Mucosa of gallbladder (tissue), 1 donor: ENCODE data around the gene FRRS1. TPM values are rescaled to one million over a fixed set of nuclear protein-coding genes. Genes with fewer than 3 reads are reported as not detected.
"Not testable (repeated sequence)": the region's sequence is repeated elsewhere in the genome, so short reads cannot be mapped to it uniquely, and the experiment has no call there.

Experiments used
- DNase-seq: peaks from one replicate; pipeline ENCODE4 v3.0.0-alpha.2; 2020; ENCODE audit warnings: low spot score
- total RNA-seq: library from RNA; stranded (reverse); gene quantifications from one replicate; pipeline ENCODE4 v1.2.1, GENCODE V29; 2021
- donor health status: DM: no; HTN: no; CAD: no.

The FRRS1 gene
- total RNA-seq, 1 donor from 2014 or later: 22.5 TPM

DNA sequence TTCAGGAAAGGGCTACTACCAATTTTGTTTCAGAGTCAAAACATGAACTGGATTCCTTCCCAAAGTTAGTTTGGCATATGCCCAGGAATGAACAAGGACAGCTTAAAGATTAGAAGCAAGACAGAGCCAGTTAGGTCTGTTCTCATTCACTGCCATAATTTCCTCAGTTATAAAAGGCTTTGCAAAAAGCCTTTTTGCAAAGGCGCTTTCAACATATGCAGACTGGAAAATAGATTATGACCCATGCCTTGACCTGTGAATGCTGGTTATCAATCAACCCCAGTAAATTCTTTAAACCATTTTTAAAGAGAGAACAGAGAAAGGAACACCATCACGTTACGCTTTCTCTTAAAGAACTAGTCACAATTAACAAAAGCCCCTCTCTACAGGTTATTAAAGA lies 1.7 kb upstream of the FRRS1 start:
- no peak for DNase-seq

DNA sequence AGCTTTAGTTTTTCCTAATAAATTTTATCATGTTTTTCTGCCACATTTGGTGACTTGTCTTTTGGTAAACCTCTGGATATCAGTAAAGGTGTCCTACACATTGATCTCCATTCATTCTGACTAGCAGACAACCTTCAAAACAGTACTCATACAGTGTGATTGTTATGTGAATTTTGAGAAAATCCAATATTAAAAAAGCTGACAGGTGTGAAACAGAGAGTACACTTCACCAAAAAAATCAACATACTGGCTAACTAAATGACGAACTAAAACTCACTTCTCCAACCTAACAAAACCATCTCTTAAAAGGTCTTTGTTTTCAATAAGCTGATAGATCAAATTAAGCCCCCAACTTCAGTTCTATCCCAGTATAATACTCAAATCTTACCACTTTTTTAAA lies 1.5 kb downstream of the FRRS1 start:
- no peak for DNase-seq

DNA sequence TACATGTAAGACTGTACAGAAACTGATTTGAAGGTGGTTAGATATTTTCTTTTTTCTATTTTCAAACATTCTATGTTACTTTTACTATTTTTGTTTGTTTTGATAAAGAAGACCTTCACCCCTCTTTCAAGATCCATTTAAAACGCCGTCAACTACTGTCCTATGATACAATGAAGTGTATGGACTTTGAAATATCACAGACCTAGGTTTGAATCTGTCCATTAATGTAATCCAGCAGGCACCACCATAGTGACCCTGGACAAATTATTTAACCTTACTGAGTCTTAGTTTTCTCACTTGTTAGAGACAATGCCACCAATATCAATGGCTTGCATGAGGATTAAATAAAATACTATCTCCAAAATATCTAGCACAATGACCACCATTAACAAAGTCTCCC lies 2.0 kb downstream of the FRRS1 start:
- no peak for DNase-seq

DNA sequence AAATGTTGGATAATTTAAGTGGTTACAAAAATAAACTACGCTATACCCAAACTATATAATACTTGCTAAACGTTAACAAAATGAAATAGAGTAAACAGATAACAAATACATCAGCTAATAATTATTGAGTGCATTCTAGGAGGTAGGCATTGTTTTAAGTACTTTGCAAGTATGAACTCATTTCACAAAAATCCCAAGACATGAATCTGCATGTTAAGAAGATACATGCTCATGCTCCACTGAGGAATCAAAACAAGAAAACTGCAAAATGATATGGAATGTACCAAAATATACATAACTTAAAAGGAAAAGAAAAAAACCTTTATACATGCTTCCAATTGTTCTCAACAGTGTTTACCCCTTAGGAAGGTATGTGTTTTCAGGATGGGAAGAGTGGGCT lies 2.5 kb downstream of the FRRS1 start:
- no peak for DNase-seq

DNA sequence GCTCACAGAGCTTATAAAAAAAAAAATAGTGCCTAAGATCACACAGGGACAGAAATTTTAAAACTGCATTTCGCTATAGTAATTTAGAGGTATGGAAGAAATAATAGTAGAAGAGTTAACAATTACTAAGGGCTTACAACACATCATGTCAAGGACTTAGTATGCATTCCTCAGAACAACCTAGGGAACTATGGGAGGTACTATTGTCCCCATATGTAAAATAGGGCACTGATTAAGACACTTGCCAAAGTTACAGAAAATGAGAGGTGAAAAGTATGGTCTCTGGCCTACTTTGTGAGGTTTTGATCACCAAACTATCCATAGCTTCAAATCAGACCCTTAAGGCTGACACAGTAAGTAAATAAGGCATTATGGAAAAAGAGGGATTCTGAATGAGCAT lies 4.7 kb downstream of the FRRS1 start:
- no peak for DNase-seq

DNA sequence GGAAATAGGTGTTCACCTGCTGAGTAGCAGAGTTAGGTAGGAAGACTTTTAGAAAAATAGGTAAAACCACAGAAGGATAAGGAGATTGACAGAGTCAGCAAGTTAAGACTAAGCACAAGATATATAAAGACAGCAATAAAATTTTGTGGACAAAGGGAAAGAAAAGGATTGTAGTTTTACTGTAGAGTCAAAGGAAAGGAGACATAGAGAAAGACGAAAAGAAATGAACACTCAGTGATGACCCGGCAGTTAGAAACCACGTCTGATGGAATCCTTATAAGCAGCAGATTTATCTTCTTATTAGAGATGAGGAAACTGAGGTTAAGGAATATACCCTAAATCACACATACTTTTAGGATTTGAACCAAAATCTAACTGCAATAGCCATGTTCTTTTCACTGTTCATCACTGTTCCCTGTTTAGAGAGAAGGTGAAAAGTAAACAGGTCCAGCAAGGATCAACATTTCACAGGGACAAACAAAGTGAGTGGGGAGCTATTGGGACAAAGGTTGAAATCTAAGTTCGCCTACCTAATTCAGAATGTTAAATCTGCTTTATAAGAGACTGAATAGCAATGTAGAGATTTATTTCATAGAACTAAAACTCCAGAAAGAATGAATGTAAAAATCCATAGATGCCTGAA lies 6.8 kb downstream of the FRRS1 start:
- DNase-seq: no peak

DNA sequence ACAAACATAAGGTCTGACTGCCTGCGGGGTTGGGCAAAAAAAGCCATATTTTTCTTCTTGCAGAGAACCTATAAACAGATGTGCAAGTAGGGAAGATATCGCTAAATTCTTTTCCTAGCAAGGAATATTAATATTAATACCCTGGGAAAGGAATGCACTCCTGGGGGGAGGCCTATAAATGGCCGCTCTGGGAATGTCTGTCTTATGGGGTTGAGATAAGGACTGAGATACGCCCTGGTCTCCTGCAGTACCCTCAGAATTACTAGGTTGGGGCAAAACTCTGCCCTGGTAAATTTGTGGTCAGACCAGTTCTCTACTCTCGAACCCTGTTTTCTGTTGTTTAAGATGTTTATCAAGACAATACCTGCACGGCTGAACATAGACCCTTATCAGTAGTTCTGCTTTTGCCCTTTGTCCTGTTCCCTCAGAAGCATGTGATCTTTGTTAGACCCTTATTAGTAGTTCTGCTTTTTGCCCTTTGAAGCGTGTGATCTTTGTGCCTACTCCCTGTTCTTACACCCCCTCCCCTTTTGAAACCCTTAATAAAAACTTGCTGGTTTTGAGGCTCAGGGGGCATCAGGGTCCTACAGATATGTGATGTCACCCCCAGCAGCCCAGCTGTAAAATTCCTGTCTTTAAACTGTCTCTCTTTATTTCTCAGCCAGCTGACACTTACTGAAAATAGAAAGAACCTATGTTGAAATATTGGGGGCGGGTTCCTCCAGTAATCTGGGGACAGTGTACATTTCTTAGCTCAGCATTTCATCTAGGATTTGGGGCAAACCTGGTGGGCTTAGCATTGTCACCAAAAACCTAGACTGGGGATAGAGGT lies 7.5 kb downstream of the FRRS1 start:
- DNase-seq: not testable (repeated sequence)

DNA sequence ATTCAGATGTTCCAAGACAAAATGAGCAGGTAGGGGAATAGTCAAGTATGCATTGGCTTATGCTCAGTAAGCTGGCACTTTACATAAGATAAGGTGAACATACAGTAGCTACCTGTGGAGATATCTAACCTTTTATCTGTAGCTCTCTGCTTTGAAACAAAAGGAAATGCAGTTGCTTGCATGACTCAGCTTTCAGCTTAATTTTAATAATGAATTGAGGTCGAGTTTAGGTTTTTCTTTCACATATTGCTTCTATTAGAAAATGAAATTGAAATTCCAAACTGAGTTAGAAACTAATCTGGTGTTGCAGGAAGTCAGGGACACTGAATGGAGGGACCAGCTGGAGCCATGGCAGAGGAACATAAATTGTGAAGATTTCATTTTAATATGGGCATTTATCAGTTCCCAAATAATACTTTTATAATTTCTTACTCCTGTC lies 8.3 kb downstream of the FRRS1 start:
- DNase-seq: no peak

DNA sequence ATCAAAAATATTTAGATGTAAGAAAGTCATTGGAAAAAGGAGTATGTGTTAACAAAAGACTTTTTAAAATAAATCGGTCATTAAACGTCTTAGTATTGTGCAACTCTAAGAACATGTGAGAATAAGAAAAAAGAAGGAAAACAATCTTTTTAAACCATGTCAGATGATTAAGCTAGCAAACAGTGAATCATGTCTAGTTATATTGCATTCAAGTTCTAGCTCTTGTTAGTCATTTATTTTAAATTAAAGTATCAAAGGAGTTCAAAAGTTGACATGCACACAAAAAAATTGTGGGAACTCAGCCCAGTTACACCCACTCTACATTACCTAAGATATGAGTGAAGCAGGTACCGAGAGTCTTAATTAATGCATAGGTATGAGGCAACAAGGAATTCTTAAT lies 9.8 kb downstream of the FRRS1 start:
- no peak for DNase-seq

DNA sequence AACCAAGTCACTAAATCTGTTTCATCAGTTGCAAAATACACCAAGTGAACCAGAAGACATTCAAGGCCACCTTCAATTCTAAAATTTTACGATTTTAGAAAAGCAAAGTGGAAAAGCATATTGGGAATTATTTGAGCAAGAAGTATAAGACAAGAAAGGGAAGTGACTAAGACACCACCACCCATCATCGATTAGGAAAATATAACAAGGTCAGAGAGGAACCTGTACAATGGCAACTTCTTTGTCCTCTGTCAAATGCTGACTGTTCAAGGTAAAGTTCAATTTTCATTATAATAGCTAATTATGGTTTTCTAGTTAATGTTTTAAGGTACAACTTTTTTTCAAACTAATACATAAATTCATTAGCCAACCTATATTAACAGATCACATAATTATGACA lies 10.8 kb downstream of the FRRS1 start:
- DNase-seq: no peak

DNA sequence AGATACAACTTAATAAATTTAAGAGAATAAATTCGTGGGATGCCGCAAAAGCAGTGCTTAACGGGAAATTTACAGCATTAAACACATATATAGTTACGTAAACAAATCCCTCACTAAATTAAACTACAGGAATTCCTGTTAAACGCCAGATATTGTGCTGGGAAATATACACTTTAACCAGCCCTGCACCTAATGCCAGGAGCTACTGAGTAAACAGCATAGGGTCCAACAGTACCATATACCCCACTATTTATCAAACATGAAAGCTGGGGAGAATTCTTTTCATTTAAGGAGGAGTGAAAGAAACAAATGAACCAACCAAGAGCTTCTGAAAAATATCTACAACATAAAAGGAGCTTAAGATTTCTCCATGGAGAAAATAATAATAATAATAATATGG lies 11.7 kb downstream of the FRRS1 start:
- DNase-seq: no peak

DNA sequence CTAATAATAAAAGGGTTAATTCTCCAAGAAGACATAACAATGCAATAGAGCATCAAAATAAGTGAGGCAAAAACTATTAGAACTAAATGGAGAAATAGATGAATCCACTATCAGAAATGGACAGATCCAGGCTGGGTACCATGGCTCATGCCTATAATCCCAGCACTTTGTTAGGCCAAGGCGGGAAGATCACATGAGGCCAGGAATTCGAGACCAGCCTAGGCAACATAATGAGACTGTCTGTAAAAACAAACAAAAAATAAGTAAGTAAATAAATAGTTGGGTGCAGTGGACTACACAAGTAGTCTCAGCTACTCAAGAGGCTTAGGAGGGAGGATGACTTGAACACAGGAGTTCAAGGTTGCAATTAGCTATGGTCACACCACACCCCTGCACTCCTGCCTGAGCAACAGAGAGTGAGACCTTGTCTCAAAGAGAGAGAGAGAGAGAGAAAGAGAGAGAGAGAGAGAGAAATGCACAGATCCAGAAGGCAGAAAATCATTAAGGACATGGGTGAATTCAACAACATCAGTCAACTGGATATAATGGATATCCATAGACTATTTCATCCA lies 12.3 kb downstream of the FRRS1 start:
- no peak for DNase-seq

DNA sequence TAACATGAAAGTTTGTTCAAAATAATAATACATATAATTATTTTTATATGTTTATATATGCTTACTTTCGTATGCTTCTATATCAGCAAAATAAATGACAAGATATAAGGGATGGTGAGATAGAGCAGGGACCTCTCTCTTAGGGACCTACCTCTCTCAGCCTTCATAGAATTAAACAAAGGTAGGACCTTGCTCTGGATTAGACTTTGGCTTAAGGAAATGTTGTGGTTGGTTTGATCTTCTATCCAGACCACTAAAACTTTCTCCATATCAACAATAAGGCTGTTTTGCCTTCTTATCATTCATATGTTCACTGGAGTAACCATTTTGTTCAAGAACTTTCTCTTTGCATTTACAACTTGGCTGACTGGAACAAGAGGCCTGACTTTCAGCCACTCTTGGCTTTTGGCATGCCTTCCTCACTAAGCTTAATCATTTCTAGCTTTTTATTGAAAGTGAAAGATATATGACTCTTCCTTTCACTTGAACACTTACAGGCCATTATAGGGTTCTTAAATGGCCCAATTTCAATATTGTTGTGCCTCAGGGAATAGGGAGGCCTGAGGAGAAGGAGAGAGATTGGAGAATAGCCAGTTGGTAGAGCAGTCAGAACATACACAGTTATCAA lies 14.4 kb downstream of the FRRS1 start:
- DNase-seq: no peak

DNA sequence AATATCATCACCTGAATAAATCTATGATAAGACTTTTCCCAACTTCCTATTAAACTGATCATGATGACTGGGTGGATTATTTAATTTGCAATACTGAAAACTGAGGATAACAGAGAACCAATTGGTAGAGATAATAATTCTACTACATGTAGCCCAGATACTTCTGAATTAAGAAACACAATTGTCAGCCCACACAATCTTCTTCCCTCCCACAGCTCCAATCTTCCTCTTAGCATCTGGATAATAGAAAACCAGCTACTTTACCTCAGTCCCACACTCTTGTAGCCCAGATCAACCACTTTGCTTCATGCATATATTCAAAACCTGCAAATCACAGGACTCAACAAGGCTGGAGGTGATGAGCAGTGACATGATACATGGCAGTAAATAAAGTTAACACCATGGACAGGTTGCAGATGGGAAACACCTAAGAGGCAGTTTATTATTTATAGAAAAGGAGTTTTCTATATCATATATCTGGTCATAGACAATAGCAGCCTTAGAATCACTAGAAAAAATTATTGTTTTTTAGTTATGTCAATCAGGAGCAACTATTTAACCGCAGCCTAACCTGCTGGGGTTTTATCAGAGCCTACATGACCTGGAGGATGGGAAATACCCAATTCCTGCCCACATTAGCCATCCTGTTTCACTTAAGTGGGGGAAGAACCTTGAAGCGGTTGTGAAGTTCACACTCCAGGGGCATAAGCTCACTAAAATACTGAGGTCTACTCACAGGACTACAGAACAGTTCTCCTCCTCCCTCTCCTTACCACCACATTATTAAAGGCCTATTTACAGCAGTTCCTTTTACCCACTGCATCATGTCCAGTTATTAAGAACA lies 16.7 kb downstream of the FRRS1 start:
- DNase-seq: no peak

DNA sequence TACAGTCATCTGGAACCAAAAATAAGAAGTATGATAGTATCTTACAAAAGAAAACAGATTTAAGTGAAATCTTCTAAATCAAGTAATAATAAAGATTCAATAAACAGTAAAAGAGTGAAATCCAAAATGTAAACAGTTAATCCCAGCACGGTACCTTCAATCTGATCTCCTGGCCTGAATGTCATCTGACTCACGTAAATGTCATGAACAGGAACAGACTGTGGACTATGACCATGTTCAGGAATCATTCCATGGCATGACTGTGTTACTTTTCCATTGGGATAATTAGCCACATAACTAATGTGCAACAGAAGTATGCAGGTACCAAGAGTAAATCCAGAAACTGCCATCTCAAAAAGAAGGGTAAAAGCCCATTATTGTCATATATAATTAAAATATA lies 18.0 kb downstream of the FRRS1 start:
- no peak for DNase-seq

DNA sequence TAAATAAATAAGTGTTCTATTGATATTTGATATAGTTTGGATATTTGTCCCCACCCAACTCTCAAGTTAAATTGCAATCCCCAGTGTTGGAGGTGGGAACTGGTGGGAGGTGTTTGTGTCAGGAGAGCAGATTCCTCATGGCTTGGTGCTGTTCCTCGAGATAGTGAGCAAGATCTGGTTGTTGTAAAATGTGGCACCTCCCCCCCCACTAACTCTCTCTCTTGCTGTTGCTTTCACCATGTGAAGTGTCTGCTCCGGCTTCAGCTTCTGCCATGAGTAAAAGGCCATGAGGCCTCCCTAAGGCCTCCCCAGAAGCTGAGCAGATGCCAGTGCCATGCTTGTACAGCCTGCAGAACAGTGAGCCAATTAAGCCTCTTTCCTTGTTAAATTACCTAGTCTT lies 20.8 kb downstream of the FRRS1 start:
- no peak for DNase-seq

DNA sequence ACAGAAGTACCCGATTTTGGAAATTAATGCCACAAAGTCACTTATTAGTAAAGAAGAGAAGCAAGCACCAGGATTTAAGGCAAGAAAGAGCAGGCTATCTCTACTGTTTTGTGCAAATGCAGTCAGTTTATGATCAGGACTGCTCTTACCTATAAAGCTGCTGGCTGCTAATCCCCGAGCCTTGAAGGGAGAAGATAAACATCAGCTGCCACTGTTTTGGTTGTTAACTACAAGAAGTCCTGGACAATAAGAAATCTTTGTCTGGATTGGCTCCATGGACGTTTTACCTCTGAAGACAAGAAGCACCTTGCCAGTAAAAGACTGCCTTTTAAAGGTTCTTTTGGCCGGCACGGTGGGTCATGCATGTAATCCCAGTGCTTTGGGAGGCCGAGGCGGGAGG lies 21.4 kb downstream of the FRRS1 start:
- no peak for DNase-seq

DNA sequence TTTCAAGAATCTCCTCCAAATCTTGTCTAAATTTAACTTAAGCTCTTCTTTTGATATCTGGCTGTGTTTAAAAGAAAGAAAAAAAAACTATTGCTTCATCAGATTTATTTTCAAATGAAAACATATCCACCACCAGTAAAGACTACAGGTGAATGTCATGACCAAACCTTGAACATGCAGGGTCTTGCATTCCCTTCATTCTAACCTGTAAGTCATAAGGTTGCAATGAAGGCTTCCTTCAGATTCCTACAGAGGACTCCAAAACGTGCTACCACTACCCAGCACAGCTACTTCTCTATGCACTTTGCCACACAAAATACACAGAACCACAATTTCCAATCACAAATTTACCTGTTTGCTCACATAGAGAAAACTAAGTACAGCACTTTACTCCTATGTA lies 26.3 kb downstream of the FRRS1 start:
- no peak for DNase-seq

DNA sequence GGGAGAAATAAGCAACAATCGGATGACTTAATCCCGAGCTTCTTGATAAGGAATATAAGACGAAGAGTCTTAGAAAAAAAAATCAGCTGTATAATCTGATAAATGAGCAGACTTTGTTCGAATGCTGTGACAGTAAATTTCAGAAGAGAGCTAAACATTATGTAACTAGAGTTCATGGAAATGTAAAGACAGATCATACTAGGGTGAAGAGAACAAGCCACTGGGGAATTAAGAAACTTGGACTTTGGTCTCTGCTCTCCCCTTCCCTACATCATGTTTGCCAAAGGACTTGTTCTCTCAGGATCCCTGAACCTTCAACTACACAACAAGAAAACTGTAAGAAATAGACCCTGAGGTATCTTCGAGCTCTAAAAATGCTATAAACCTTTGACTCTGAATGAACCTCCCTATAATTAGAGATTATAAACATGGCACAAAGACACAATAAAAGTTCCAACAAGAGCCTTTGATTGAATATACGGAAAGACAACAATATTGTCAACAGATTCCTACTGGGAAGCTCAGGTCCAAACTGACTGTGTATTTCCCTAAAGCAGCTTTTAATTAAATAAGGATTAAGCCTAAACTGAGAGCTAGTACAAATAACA lies 27.5 kb downstream of the FRRS1 start:
- no peak for DNase-seq

DNA sequence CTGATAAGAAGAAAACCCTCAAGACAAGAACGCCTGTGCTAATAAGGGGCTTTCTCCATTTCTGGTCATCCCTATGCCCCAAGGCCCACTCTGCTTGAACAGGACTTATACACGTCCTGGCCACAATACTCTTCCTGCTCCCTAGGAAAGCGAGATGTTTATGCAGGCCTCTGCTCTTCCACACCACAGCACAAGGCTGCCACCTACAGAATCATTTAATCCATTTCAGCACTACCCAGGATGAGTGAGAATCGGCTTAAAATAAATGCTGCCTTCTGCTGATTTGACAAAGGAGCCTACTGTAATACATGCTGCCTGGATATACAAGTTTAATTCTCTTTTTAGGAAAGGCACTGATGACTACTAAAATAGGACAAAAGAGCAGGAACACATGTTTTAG lies 29.4 kb downstream of the FRRS1 start:
- DNase-seq: no peak

DNA sequence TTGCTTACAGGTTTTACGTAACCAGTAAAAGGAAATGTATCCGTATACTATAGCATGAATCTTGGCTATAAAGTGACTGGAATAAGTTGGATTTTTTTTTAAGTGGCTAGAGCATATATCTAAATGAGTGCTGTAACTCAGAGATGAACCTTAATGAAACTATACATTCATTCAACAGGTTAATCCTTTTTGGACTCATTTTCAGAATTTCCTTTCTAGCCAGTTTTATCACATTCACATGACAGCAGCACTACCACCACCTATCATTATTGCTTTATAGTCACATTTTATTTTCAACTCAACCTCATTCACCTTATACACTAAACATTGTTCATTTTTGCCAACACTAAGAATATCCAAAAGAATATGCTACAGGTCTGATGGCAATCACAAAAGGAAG lies 30.6 kb downstream of the FRRS1 start:
- DNase-seq: no peak
